GM06990 (cell line): ENCODE results near the gene USP11.

Source experiments
- DNase-seq: peaks from one replicate; pipeline ENCODE4 v3.0.0-alpha.2; 2011; ENCODE audit not compliant: insufficient read length; ENCODE audit errors: extremely low read depth
- H3K27me3 ChIP-seq: replicated peaks from 2 replicates; pipeline ENCODE4 v1.6.0; 2011; ENCODE audit warnings: low read length; ENCODE audit not compliant: control insufficient read depth, insufficient read depth
- H3K36me3 ChIP-seq: 2 replicates; pipeline ENCODE4 v1.5.1; 2011; ENCODE audit warnings: low read length; ENCODE audit not compliant: control insufficient read depth, insufficient read depth
- H3K4me3 ChIP-seq: replicated peaks from 2 replicates; pipeline ENCODE4 v1.5.1; 2011; ENCODE audit warnings: low read depth, mild to moderate bottlenecking, control low read depth, low read length
- CTCF ChIP-seq: IDR thresholded peaks from 2 replicates; pipeline ENCODE4 v1.5.1; 2011; ENCODE audit warnings: low read length, control low read depth, mild to moderate bottlenecking, inconsistent platforms; ENCODE audit not compliant: insufficient read depth, poor library complexity, severe bottlenecking

The USP11 gene

GRCh38 chrX:47199286-47199685, 33.5 kb upstream of the USP11 start:
- Histone ChIP-seq H3K4me3 (no peak overlapping the region), H3K27me3 (no peaks in the 10 kb centered on the region), H3K36me3 (peaks cover 47% of the 10 kb centered on the region)
- DNase-seq, result no peak
- TF ChIP-seq CTCF, result no peak

- Histone ChIP-seq H3K36me3 (peaks cover 51% of the 10 kb centered on the region), H3K4me3 (no peak overlapping the region), H3K27me3 (no peaks in the 10 kb centered on the region)
- TF ChIP-seq CTCF, result no peak
- no peak for DNase-seq
Measured at GRCh38 chrX:47200385-47201150, 32.2 kb upstream of the USP11 start.

- Histone ChIP-seq H3K27me3 (no peaks in the 10 kb centered on the region), H3K4me3 (no peak overlapping the region), H3K36me3 (peaks cover 59% of the 10 kb centered on the region)
- no peak for DNase-seq
- no peak for TF ChIP-seq CTCF
Measured at GRCh38 chrX:47201345-47201944, 31.4 kb upstream of the USP11 start.

GRCh38 chrX:47202316-47202715, 30.5 kb upstream of the USP11 start:
- Histone ChIP-seq H3K4me3 (no peak overlapping the region), H3K36me3 (peaks cover 58% of the 10 kb centered on the region), H3K27me3 (no peaks in the 10 kb centered on the region)
- no peak for TF ChIP-seq CTCF
- DNase-seq, result no peak

- no peak for DNase-seq
- Histone ChIP-seq H3K36me3 (peaks cover 63% of the 10 kb centered on the region), H3K4me3 (no peak overlapping the region), H3K27me3 (no peaks in the 10 kb centered on the region)
- TF ChIP-seq CTCF, result no peak
Measured at GRCh38 chrX:47202877-47203276, 29.9 kb upstream of the USP11 start.

- no peak for DNase-seq
- H3K36me3 ChIP-seq, result peaks cover 69% of the 10 kb centered on the region
- H3K27me3 ChIP-seq, result no peaks in the 10 kb centered on the region
- TF ChIP-seq CTCF, result no peak
- no peak overlapping the region for H3K4me3 ChIP-seq
Measured at GRCh38 chrX:47204970-47205369, 27.8 kb upstream of the USP11 start.
